MM.1S (cell line): ENCODE data around the gene SMAGP.

Source experiments
- DNase-seq: peaks from one replicate; pipeline ENCODE4 v3.0.0-alpha.2; 2015
- H2AFZ ChIP-seq: fragments of 300-600 bp; sonication (generic); 2 replicates; pipeline ENCODE4 v1.6.0; 2016; ENCODE audit warnings: antibody characterized with exemption, low read length
- H3F3A ChIP-seq: fragments of 300-600 bp; sonication (generic); 2 replicates; pipeline ENCODE4 v1.6.1; 2016; ENCODE audit warnings: mild to moderate bottlenecking, antibody characterized with exemption, low read length, moderate library complexity, mixed read lengths; ENCODE audit not compliant: insufficient read depth
- H3K27ac ChIP-seq: fragments of 300-600 bp; sonication (generic); 2 replicates; pipeline ENCODE4 v1.5.1; 2016; ENCODE audit warnings: mild to moderate bottlenecking, low read length
- H3K27me3 ChIP-seq: fragments of 300-600 bp; sonication (generic); replicated peaks from 2 replicates; pipeline ENCODE4 v1.6.0; 2016; ENCODE audit warnings: low read length; ENCODE audit not compliant: insufficient read depth
- H3K36me3 ChIP-seq: fragments of 300-600 bp; sonication (generic); replicated peaks from 2 replicates; pipeline ENCODE4 v1.6.1; 2016; ENCODE audit warnings: mild to moderate bottlenecking, low read length, mixed read lengths; ENCODE audit not compliant: insufficient read depth
- H3K4me1 ChIP-seq: fragments of 300-600 bp; sonication (generic); 2 replicates; pipeline ENCODE4 v1.6.1; 2016; ENCODE audit warnings: low read length, mixed read lengths
- H3K4me2 ChIP-seq: fragments of 300-600 bp; sonication (generic); 2 replicates; pipeline ENCODE4 v1.6.0; 2016; ENCODE audit warnings: low read depth, low read length
- H3K4me3 ChIP-seq: fragments of 300-600 bp; sonication (generic); 2 replicates; pipeline ENCODE4 v1.5.1; 2016; ENCODE audit warnings: low read length, mixed read lengths
- H3K79me2 ChIP-seq: fragments of 300-600 bp; sonication (generic); 2 replicates; pipeline ENCODE4 v1.6.1; 2016; ENCODE audit warnings: mixed run types, low read length, mixed read lengths
- H3K9ac ChIP-seq: fragments of 300-600 bp; sonication (generic); 2 replicates; pipeline ENCODE4 v1.6.1; 2016; ENCODE audit warnings: low read length, mixed read lengths
- H3K9me2 ChIP-seq: fragments of 300-600 bp; sonication (generic); replicated peaks from 2 replicates; pipeline ENCODE4 v1.6.1; 2016; ENCODE audit warnings: mild to moderate bottlenecking, low read length, mixed read lengths; ENCODE audit not compliant: insufficient read depth
- H3K9me3 ChIP-seq: fragments of 300-600 bp; sonication (generic); replicated peaks from 2 replicates; pipeline ENCODE4 v1.6.1; 2016; ENCODE audit warnings: mild to moderate bottlenecking, low read length, mixed read lengths; ENCODE audit not compliant: insufficient read depth
- H4K20me1 ChIP-seq: fragments of 300-600 bp; sonication (generic); 2 replicates; pipeline ENCODE4 v1.6.1; 2016; ENCODE audit warnings: mild to moderate bottlenecking, low read length, moderate library complexity, mixed read lengths; ENCODE audit not compliant: insufficient read depth
- CTCF ChIP-seq: fragments of 300-600 bp; sonication (generic); IDR thresholded peaks from 2 replicates; pipeline ENCODE4 v1.5.1; 2016; ENCODE audit warnings: antibody characterized with exemption, low read length, mixed read lengths
- EZH2 ChIP-seq: fragments of 300-600 bp; sonication (generic); optimal IDR thresholded peaks from 2 replicates; pipeline ENCODE3; 2017; ENCODE audit warnings: low read depth, mild to moderate bottlenecking, antibody characterized with exemption, low read length, mixed read lengths
- EZH2phosphoT487 ChIP-seq: fragments of 300-600 bp; sonication (generic); IDR thresholded peaks from 2 replicates; pipeline ENCODE4 v1.6.1; 2018; ENCODE audit warnings: antibody characterized with exemption, low read length

SMAGP gene

GRCh38 chr12:51200156-51200555, 70.1 kb downstream of the SMAGP start:
- no peak overlapping the region for H3K4me3 ChIP-seq
- no peak overlapping the region for H3K4me2 ChIP-seq
- H3K36me3 ChIP-seq: no peaks in the 10 kb centered on the region
- no peak overlapping the region for H3K9ac ChIP-seq
- TF ChIP-seq EZH2phosphoT487: no peak
- TF ChIP-seq EZH2: no peak
- no peak for TF ChIP-seq CTCF
- DNase-seq: no peak
- no peak overlapping the region for H2AFZ ChIP-seq
- H4K20me1 ChIP-seq: no peaks in the 10 kb centered on the region
- H3K9me2 ChIP-seq: no peaks in the 10 kb centered on the region
- H3F3A ChIP-seq: no peaks in the 10 kb centered on the region
- H3K27me3 ChIP-seq: no peaks in the 10 kb centered on the region
- no peak overlapping the region for H3K27ac ChIP-seq
- H3K79me2 ChIP-seq: no peaks in the 10 kb centered on the region
- no peaks in the 10 kb centered on the region for H3K4me1 ChIP-seq
- H3K9me3 ChIP-seq: no peaks in the 10 kb centered on the region

GRCh38 chr12:51199366-51199945, 70.8 kb downstream of the SMAGP start:
- Histone ChIP-seq H3K4me2 (no peak overlapping the region), H3F3A (no peaks in the 10 kb centered on the region), H3K4me1 (no peaks in the 10 kb centered on the region), H2AFZ (no peak overlapping the region), H3K79me2 (no peaks in the 10 kb centered on the region), H3K27me3 (no peaks in the 10 kb centered on the region), H3K9me3 (no peaks in the 10 kb centered on the region), H3K36me3 (no peaks in the 10 kb centered on the region), H3K4me3 (no peak overlapping the region), H3K27ac (no peak overlapping the region), H4K20me1 (no peaks in the 10 kb centered on the region), H3K9me2 (no peaks in the 10 kb centered on the region), H3K9ac (no peak overlapping the region)
- no peak for DNase-seq
- TF ChIP-seq CTCF: no peak
- no peak for TF ChIP-seq EZH2
- no peak for TF ChIP-seq EZH2phosphoT487

GRCh38 chr12:51198568-51199365, 71.4 kb downstream of the SMAGP start:
- no peaks in the 10 kb centered on the region for H4K20me1 ChIP-seq
- H3K4me3 ChIP-seq: no peak overlapping the region
- no peaks in the 10 kb centered on the region for H3K9me2 ChIP-seq
- H3K27ac ChIP-seq: no peak overlapping the region
- H3K27me3 ChIP-seq: no peaks in the 10 kb centered on the region
- no peak overlapping the region for H2AFZ ChIP-seq
- H3K79me2 ChIP-seq: no peaks in the 10 kb centered on the region
- H3K4me2 ChIP-seq: no peak overlapping the region
- no peak for DNase-seq
- no peak for TF ChIP-seq EZH2
- no peak for TF ChIP-seq CTCF
- no peak for TF ChIP-seq EZH2phosphoT487
- H3K9me3 ChIP-seq: no peaks in the 10 kb centered on the region
- no peaks in the 10 kb centered on the region for H3K36me3 ChIP-seq
- H3K9ac ChIP-seq: no peak overlapping the region
- no peaks in the 10 kb centered on the region for H3F3A ChIP-seq
- H3K4me1 ChIP-seq: no peaks in the 10 kb centered on the region
